Measurements from ENCODE around the gene PCED1B.

The PCED1B gene

GRCh38 chr12:47207829-47208248, 128.4 kb downstream of the PCED1B start:
- TF ChIP-seq BACH2 (CRISPR knock-in tag; IDR thresholded peaks at IDR 0.05; ENCODE audit: borderline replicate concordance) (no peak), SNAI2 (CRISPR knock-in tag; IDR thresholded peaks at IDR 0.05) (no peak), ZNF565 (CRISPR knock-in tag; conservative IDR thresholded peaks at IDR 0.05; ENCODE audit: low read depth) (no peak), ZFP30 (CRISPR knock-in tag; IDR thresholded peaks at IDR 0.05) (no peak), GLIS3 (CRISPR knock-in tag; IDR thresholded peaks at IDR 0.05) (no peak), RARB (CRISPR knock-in tag; IDR thresholded peaks at IDR 0.05) (no peak), CSDC2 (CRISPR knock-in tag; IDR thresholded peaks at IDR 0.05) (no peak), ZNF70 (CRISPR knock-in tag; IDR thresholded peaks at IDR 0.05) (no peak), ISL1 (CRISPR knock-in tag; IDR thresholded peaks at IDR 0.05) (no peak), PPARA (CRISPR knock-in tag; IDR thresholded peaks at IDR 0.05; ENCODE audit: borderline replicate concordance) (no peak), OSR1 (CRISPR knock-in tag; IDR thresholded peaks at IDR 0.05) (no peak), ZNF8 (CRISPR knock-in tag; IDR thresholded peaks at IDR 0.05) (no peak), ARNTL (CRISPR knock-in tag; IDR thresholded peaks at IDR 0.05; ENCODE audit: borderline replicate concordance, low read depth) (no peak), ZC3H10 (CRISPR knock-in tag; IDR thresholded peaks at IDR 0.05) (no peak), TOX (CRISPR knock-in tag; IDR thresholded peaks at IDR 0.05; ENCODE audit: borderline replicate concordance) (no peak)
- TF ChIP-seq, protein P1, sequence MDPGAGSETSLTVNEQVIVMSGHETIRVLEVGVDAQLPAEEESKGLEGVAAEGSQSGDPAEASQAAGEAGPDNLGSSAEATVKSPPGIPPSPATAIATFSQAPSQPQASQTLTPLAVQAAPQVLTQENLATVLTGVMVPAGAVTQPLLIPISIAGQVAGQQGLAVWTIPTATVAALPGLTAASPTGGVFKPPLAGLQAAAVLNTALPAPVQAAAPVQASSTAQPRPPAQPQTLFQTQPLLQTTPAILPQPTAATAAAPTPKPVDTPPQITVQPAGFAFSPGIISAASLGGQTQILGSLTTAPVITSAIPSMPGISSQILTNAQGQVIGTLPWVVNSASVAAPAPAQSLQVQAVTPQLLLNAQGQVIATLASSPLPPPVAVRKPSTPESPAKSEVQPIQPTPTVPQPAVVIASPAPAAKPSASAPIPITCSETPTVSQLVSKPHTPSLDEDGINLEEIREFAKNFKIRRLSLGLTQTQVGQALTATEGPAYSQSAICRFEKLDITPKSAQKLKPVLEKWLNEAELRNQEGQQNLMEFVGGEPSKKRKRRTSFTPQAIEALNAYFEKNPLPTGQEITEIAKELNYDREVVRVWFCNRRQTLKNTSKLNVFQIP (CRISPR knock-in tag; IDR thresholded peaks at IDR 0.05; ENCODE audit: borderline replicate concordance, low read depth), result no peak
- TF ChIP-seq, protein P2, sequence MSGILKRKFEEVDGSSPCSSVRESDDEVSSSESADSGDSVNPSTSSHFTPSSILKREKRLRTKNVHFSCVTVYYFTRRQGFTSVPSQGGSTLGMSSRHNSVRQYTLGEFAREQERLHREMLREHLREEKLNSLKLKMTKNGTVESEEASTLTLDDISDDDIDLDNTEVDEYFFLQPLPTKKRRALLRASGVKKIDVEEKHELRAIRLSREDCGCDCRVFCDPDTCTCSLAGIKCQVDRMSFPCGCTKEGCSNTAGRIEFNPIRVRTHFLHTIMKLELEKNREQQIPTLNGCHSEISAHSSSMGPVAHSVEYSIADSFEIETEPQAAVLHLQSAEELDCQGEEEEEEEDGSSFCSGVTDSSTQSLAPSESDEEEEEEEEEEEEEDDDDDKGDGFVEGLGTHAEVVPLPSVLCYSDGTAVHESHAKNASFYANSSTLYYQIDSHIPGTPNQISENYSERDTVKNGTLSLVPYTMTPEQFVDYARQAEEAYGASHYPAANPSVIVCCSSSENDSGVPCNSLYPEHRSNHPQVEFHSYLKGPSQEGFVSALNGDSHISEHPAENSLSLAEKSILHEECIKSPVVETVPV (CRISPR knock-in tag; IDR thresholded peaks at IDR 0.05), result no peak
- no peak for ATAC-seq

- TF ChIP-seq, protein P3, sequence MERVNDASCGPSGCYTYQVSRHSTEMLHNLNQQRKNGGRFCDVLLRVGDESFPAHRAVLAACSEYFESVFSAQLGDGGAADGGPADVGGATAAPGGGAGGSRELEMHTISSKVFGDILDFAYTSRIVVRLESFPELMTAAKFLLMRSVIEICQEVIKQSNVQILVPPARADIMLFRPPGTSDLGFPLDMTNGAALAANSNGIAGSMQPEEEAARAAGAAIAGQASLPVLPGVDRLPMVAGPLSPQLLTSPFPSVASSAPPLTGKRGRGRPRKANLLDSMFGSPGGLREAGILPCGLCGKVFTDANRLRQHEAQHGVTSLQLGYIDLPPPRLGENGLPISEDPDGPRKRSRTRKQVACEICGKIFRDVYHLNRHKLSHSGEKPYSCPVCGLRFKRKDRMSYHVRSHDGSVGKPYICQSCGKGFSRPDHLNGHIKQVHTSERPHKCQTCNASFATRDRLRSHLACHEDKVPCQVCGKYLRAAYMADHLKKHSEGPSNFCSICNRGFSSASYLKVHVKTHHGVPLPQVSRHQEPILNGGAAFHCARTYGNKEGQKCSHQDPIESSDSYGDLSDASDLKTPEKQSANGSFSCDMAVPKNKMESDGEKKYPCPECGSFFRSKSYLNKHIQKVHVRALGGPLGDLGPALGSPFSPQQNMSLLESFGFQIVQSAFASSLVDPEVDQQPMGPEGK (CRISPR knock-in tag; IDR thresholded peaks at IDR 0.05; ENCODE audit: borderline replicate concordance), result no peak
- no peak for TF ChIP-seq ESRRG (CRISPR knock-in tag; IDR thresholded peaks at IDR 0.05)
- TF ChIP-seq ARNTL (CRISPR knock-in tag; IDR thresholded peaks at IDR 0.05; ENCODE audit: borderline replicate concordance, low read depth), result no peak
- no peak for TF ChIP-seq ZNF8 (CRISPR knock-in tag; IDR thresholded peaks at IDR 0.05)
- TF ChIP-seq BACH2 (CRISPR knock-in tag; IDR thresholded peaks at IDR 0.05; ENCODE audit: borderline replicate concordance), result no peak
- TF ChIP-seq ZC3H10 (CRISPR knock-in tag; IDR thresholded peaks at IDR 0.05), result no peak
- no peak for TF ChIP-seq ZFP30 (CRISPR knock-in tag; IDR thresholded peaks at IDR 0.05)
- no peak for TF ChIP-seq TSHZ2 (CRISPR knock-in tag; IDR thresholded peaks at IDR 0.05)
- no peak for TF ChIP-seq RARB (CRISPR knock-in tag; IDR thresholded peaks at IDR 0.05)
- no peak for ATAC-seq
These were observed 129.6 kb downstream of the PCED1B start for GRCh38 chr12:47209014-47209413.

- TF ChIP-seq ZC3H10 (CRISPR knock-in tag; IDR thresholded peaks at IDR 0.05) (no peak), ZNF70 (CRISPR knock-in tag; IDR thresholded peaks at IDR 0.05) (no peak), CREB5 (CRISPR knock-in tag; IDR thresholded peaks at IDR 0.05; ENCODE audit: low read depth) (no peak), ZFP30 (CRISPR knock-in tag; IDR thresholded peaks at IDR 0.05) (no peak), ZFP3 (CRISPR knock-in tag; IDR thresholded peaks at IDR 0.05) (no peak)
- TF ChIP-seq, protein P3 (CRISPR knock-in tag; IDR thresholded peaks at IDR 0.05; ENCODE audit: borderline replicate concordance), result no peak
- ATAC-seq, result no peak
These were observed 131.4 kb downstream of the PCED1B start for GRCh38 chr12:47210776-47211175.
